HCT116 (cell line): Measurements from ENCODE around the gene ZNF169. TPM values are rescaled to one million over a fixed set of nuclear protein-coding genes. Genes with fewer than 3 reads are reported as not detected.

ENCODE experiments used
- ATAC-seq: fragments of 200-7000 bp; cut with Tn5 transposase; 2 replicates; pipeline ENCODE4 v1.9.1; 2020; ENCODE audit warnings: mild to moderate bottlenecking, moderate library complexity
- BruUV-seq: library from RNA; stranded (reverse); fragments of 400-500 nt; replicated peaks from 2 replicates; lab custom pipeline; 2021; lab: Mats Ljungman, UMichigan
- CTCF ChIA-PET: fragments of 300-600 bp; sonication (Branson Sonifier 250); formaldehyde crosslinking; loops from one replicate; lab custom pipeline; 2021; ENCODE audit warnings: antibody characterized with exemption; lab: Charles Lee
- POLR2A ChIA-PET: fragments of 300-600, 350-600 bp; sonication (Branson Sonifier 250); formaldehyde crosslinking; loops from one replicate; lab custom pipeline; 2021; ENCODE audit warnings: antibody characterized with exemption; lab: Charles Lee
- RAD21 ChIA-PET, 2 experiments: fragments of 300-600 bp; sonication (Branson Sonifier 250); formaldehyde crosslinking; loops; one replicate each; lab custom pipeline; 2023; ENCODE audit warnings: low total read pairs in 2 of 2; ENCODE audit not compliant: uncharacterized antibody in 2 of 2, unreplicated experiment in 2 of 2, low non-redundant PET in 1 of 2; lab: Charles Lee
- DNase-seq: peaks from one replicate; pipeline ENCODE4 v3.0.0-alpha.2; 2010; ENCODE audit warnings: low read depth, low spot score
- H2AFZ ChIP-seq: fragments of 200-600 bp; shearing (Covaris generic), sonication (generic); 2 replicates; pipeline ENCODE4 v1.6.1; 2017; ENCODE audit warnings: low read depth, mixed run types, mixed read lengths, antibody characterized with exemption, low read length; ENCODE audit not compliant: poor library complexity, severe bottlenecking
- H3K27ac ChIP-seq: 2 replicates; pipeline ENCODE4 v1.5.1; 2012; ENCODE audit warnings: low read depth, low read length
- H3K27me3 ChIP-seq: fragments of 200-600 bp; sonication (generic); 2 replicates; pipeline ENCODE4 v1.6.1; 2016; ENCODE audit warnings: mixed run types, low read length, mixed read lengths; ENCODE audit not compliant: insufficient read depth
- H3K36me3 ChIP-seq, 2 experiments: fragments of 200-500 bp in 1 of 2; fragments of 200-600 bp in 1 of 2; sonication (Bioruptor generic) in 1 of 2; sonication (generic) in 1 of 2; 2 replicates each; pipeline versions ENCODE4 v1.5.1 to v1.6.1; 2014 to 2016; ENCODE audit warnings: low read length in 2 of 2, inconsistent platforms in 1 of 2, mixed read lengths in 1 of 2, mixed run types in 1 of 2; ENCODE audit not compliant: insufficient read depth in 2 of 2, control insufficient read depth in 1 of 2
- H3K4me1 ChIP-seq, 2 experiments: fragments of 200-600 bp in 1 of 2; sonication (generic) in 1 of 2; 2 replicates each; pipeline versions ENCODE4 v1.5.1 to v1.6.1; 2012 to 2017; ENCODE audit warnings: low read length in 2 of 2, inconsistent platforms in 1 of 2, mild to moderate bottlenecking in 1 of 2, mixed read lengths in 1 of 2, mixed run types in 1 of 2, moderate library complexity in 1 of 2; ENCODE audit not compliant: insufficient read depth in 2 of 2, control insufficient read depth in 1 of 2
- H3K4me2 ChIP-seq: fragments of 200-600 bp; sonication (generic); 2 replicates; pipeline ENCODE4 v1.6.1; 2017; ENCODE audit warnings: mixed run types, low read length, mixed read lengths
- H3K4me3 ChIP-seq, 2 experiments: fragments of 200-600 bp in 1 of 2; sonication (generic) in 1 of 2; replicated peaks in 1 of 2; 2 replicates each; pipeline ENCODE4 v1.5.1; 2011 to 2016; ENCODE audit warnings: low read length in 2 of 2, control low read depth in 1 of 2, low read depth in 1 of 2, mild to moderate bottlenecking in 1 of 2, mixed read lengths in 1 of 2, mixed run types in 1 of 2
- H3K79me2 ChIP-seq: fragments of 200-600 bp; sonication (generic); 2 replicates; pipeline ENCODE4 v1.6.1; 2017; ENCODE audit warnings: mild to moderate bottlenecking, mixed run types, low read length, moderate library complexity, mixed read lengths; ENCODE audit not compliant: insufficient read depth
- H3K9ac ChIP-seq: fragments of 200-600 bp; sonication (generic); 2 replicates; pipeline ENCODE4 v1.6.1; 2016; ENCODE audit warnings: low read length, mixed read lengths
- H3K9me2 ChIP-seq: fragments of 200-600 bp; sonication (generic), shearing (Covaris generic); 2 replicates; pipeline ENCODE4 v1.6.1; 2017; ENCODE audit warnings: mixed run types, mild to moderate bottlenecking, moderate library complexity; ENCODE audit not compliant: insufficient read depth
- H3K9me3 ChIP-seq, 2 experiments: fragments of 200-500 bp in 1 of 2; fragments of 200-600 bp in 1 of 2; sonication (Bioruptor generic) in 1 of 2; sonication (generic) in 1 of 2; 2 replicates each; pipeline ENCODE4 v1.6.1; 2014 to 2017; ENCODE audit warnings: low read length in 2 of 2, mixed read lengths in 2 of 2, inconsistent platforms in 1 of 2, low read depth in 1 of 2, mild to moderate bottlenecking in 1 of 2, mixed run types in 1 of 2, moderate library complexity in 1 of 2; ENCODE audit not compliant: control insufficient read depth in 1 of 2, insufficient read depth in 1 of 2
- H4K20me1 ChIP-seq: fragments of 200-600 bp; sonication (generic), shearing (Covaris generic); 2 replicates; pipeline ENCODE4 v1.6.1; 2017; ENCODE audit warnings: mixed run types, mild to moderate bottlenecking, moderate library complexity; ENCODE audit not compliant: insufficient read depth
- ATF3 ChIP-seq: IDR thresholded peaks from 2 replicates; pipeline ENCODE4 v1.6.1; 2012
- EGR1 ChIP-seq: IDR thresholded peaks from 2 replicates; pipeline ENCODE4 v1.6.1; 2012; ENCODE audit warnings: low read depth
- ELF1 ChIP-seq: IDR thresholded peaks from 2 replicates; pipeline ENCODE4 v1.6.1; 2012; ENCODE audit warnings: low read depth, borderline replicate concordance
- JUND ChIP-seq: IDR thresholded peaks from 2 replicates; pipeline ENCODE4 v1.6.1; 2012
- MAX ChIP-seq: IDR thresholded peaks from 2 replicates; pipeline ENCODE4 v1.6.1; 2012
- POLR2A ChIP-seq: IDR thresholded peaks from 2 replicates; pipeline ENCODE4 v1.7.0; 2011; ENCODE audit warnings: borderline replicate concordance; ENCODE audit not compliant: insufficient read depth, insufficient read length; ENCODE audit errors: extremely low read depth
- RAD21 ChIP-seq: IDR thresholded peaks from 2 replicates; pipeline ENCODE4 v1.6.1; 2012; ENCODE audit warnings: low read depth, mild to moderate bottlenecking
- REST ChIP-seq: IDR thresholded peaks from 2 replicates; pipeline ENCODE4 v1.6.1; 2012; ENCODE audit warnings: low read depth
- SP1 ChIP-seq: IDR thresholded peaks from 2 replicates; pipeline ENCODE4 v1.6.1; 2012; ENCODE audit warnings: low read depth
- SRF ChIP-seq: IDR thresholded peaks from 2 replicates; pipeline ENCODE4 v1.6.1; 2012; ENCODE audit warnings: low read depth
- TCF7L2 ChIP-seq: IDR thresholded peaks from 2 replicates; pipeline ENCODE4 v1.7.0; 2011; ENCODE audit warnings: borderline replicate concordance, inconsistent platforms; ENCODE audit not compliant: insufficient read depth, insufficient read length; ENCODE audit errors: extremely low read depth
- YY1 ChIP-seq: IDR thresholded peaks from 2 replicates; pipeline ENCODE4 v1.6.1; 2011; ENCODE audit warnings: low read length, low read depth, moderate library complexity, mild to moderate bottlenecking; ENCODE audit not compliant: insufficient replicate concordance; ENCODE audit errors: extremely low read depth
- ZBTB33 ChIP-seq: IDR thresholded peaks from 2 replicates; pipeline ENCODE4 v1.6.1; 2011; ENCODE audit warnings: mild to moderate bottlenecking, low read length, moderate library complexity; ENCODE audit not compliant: insufficient replicate concordance; ENCODE audit errors: extremely low read depth
- ZNF274 ChIP-seq: fragments of 200-500 bp; sonication (Bioruptor generic); IDR thresholded peaks from 2 replicates; pipeline ENCODE4 v1.6.1; 2014; ENCODE audit warnings: mild to moderate bottlenecking, low read depth, low read length, inconsistent platforms
- intact Hi-C: fragments of 100-400 bp; cut with micrococcal nuclease; formaldehyde crosslinking; loops from 2 replicates; pipeline ENCODE4 v1.10.0; 2022
- total RNA-seq: library from RNA; stranded (reverse); gene quantifications from one replicate; pipeline ENCODE4 v1.2.1, GENCODE V29; 2021; ENCODE audit not compliant: unreplicated experiment

ZNF169 gene
- total RNA-seq, 1 experiment from 2014 or later, result 5.4 TPM

- H3K79me2 ChIP-seq, result no peaks in the 10 kb centered on the region
- H3K9me2 ChIP-seq, result no peaks in the 10 kb centered on the region
- CTCF ChIA-PET, result no interaction called here
- H3K9ac ChIP-seq, result no peak overlapping the region
- H3K9me3 ChIP-seq, result no peaks in the 10 kb centered on the region
- no peak overlapping the region for H3K27ac ChIP-seq
- POLR2A ChIA-PET, result no interaction called here
- H4K20me1 ChIP-seq, result no peaks in the 10 kb centered on the region
- RAD21 ChIA-PET, result no interaction called here
- ATAC-seq (no peak), DNase-seq (no peak)
- no peak overlapping the region for H3K4me2 ChIP-seq
- H3K36me3 ChIP-seq, result 0 out of 4 replicates have a peak, but pooled peaks cover 0 to 8% of the 10 kb centered on the region in 2 experiments
- no TSS peak for BruUV-seq
- no peak overlapping the region for H3K4me3 ChIP-seq
- H3K27me3 ChIP-seq, result no peaks in the 10 kb centered on the region
- intact Hi-C loops, result no loop called here
- no peak overlapping the region for H2AFZ ChIP-seq
- TF ChIP-seq POLR2A (no peak), EGR1 (no peak), ZBTB33 (no peak), SRF (no peak), YY1 (no peak), ELF1 (no peak), REST (no peak), JUND (no peak), RAD21 (no peak), ATF3 (no peak), MAX (no peak), ZNF274 (no peak), SP1 (no peak), TCF7L2 (no peak)
- no peaks in the 10 kb centered on the region for H3K4me1 ChIP-seq
These were observed 30.6 kb downstream of the ZNF169 start for GRCh38 chr9:94289691-94290090.
